ENCODE data around the gene FOXP1.
A peak's percentile ranks its signal among the peaks of the same experiment; 100 is the strongest.
"Not testable (repeated sequence)": the region's sequence is repeated elsewhere in the genome, so short reads cannot be mapped to it uniquely, and the experiment has no call there.

The FOXP1 gene

GRCh38 chr3:71446734-71447133 lies 136.8 kb downstream of the FOXP1 start:
- H3K9me3 Mint-ChIP-seq: no peaks in the 10 kb centered on the region
- H3K27ac Mint-ChIP-seq: peak overlapping the region; percentile 94 to 96
- H3K4me3 Mint-ChIP-seq: peak overlapping the region; percentile 14 to 29
- H3K36me3 Mint-ChIP-seq (ENCODE audit: insufficient read depth): peaks cover 15% of the 10 kb centered on the region
- DNase-seq (no peak), ATAC-seq (replicated peaks) (no peak)
- peaks cover 60 to 84% of the 10 kb centered on the region in 2 donors for H3K4me1 Mint-ChIP-seq (ENCODE audit: low read depth in 2 of 2)
- H3K27me3 Mint-ChIP-seq: no peaks in the 10 kb centered on the region

GRCh38 chr3:71446260-71446659 lies 137.3 kb downstream of the FOXP1 start:
- Mint-ChIP-seq H3K27ac (peak overlapping the region; percentile 94 to 96), H3K4me1 (ENCODE audit: low read depth in 2 of 2) (peaks cover 62 to 86% of the 10 kb centered on the region in 2 donors), H3K36me3 (ENCODE audit: insufficient read depth) (peaks cover 15% of the 10 kb centered on the region), H3K27me3 (no peaks in the 10 kb centered on the region), H3K4me3 (peak overlapping the region; percentile 48 to 62), H3K9me3 (no peaks in the 10 kb centered on the region)
- DNase-seq: no peak
- no peak for ATAC-seq (replicated peaks)

- no peak for ATAC-seq (replicated peaks)
These were observed 138.7 kb downstream of the FOXP1 start for GRCh38 chr3:71444861-71445259.

GRCh38 chr3:71444028-71444860 lies 139.3 kb downstream of the FOXP1 start:
- Mint-ChIP-seq H3K4me3 (peak overlapping the region; percentile 75 to 77), H3K9me3 (no peaks in the 10 kb centered on the region), H3K27ac (peak overlapping the region; percentile 93 to 96), H3K27me3 (no peaks in the 10 kb centered on the region), H3K4me1 (ENCODE audit: low read depth in 2 of 2) (peaks cover 74 to 89% of the 10 kb centered on the region in 2 donors), H3K36me3 (ENCODE audit: insufficient read depth) (peaks cover 20% of the 10 kb centered on the region)
- ATAC-seq (replicated peaks) (peak; percentile 85), DNase-seq (peak; percentile 61 to 70 (median 61))

More at GRCh38 chr3:71444861-71445259, 138.7 kb downstream of the FOXP1 start:
- Mint-ChIP-seq H3K27ac (peak overlapping the region; percentile 93 to 96), H3K36me3 (ENCODE audit: insufficient read depth) (peaks cover 20% of the 10 kb centered on the region), H3K27me3 (no peaks in the 10 kb centered on the region), H3K4me1 (ENCODE audit: low read depth in 2 of 2) (peaks cover 69 to 83% of the 10 kb centered on the region in 2 donors), H3K4me3 (peak overlapping the region; percentile 75 to 77), H3K9me3 (no peaks in the 10 kb centered on the region)
- no peak for DNase-seq

- no peak for DNase-seq
- ATAC-seq (replicated peaks): no peak
- peak overlapping the region; percentile 75 to 77 for H3K4me3 Mint-ChIP-seq
- H3K36me3 Mint-ChIP-seq (ENCODE audit: insufficient read depth): peaks cover 20% of the 10 kb centered on the region
- H3K27ac Mint-ChIP-seq: peak overlapping the region; percentile 93 to 96
- H3K4me1 Mint-ChIP-seq (ENCODE audit: low read depth in 2 of 2): peaks cover 83 to 91% of the 10 kb centered on the region in 2 donors
- H3K9me3 Mint-ChIP-seq: no peaks in the 10 kb centered on the region
- H3K27me3 Mint-ChIP-seq: no peaks in the 10 kb centered on the region
These were observed 140.2 kb downstream of the FOXP1 start for GRCh38 chr3:71443332-71443731.

GRCh38 chr3:71442652-71443042 lies 140.9 kb downstream of the FOXP1 start:
- DNase-seq: no peak
- Mint-ChIP-seq H3K27me3 (no peaks in the 10 kb centered on the region), H3K4me1 (ENCODE audit: low read depth in 2 of 2) (peaks cover 83 to 91% of the 10 kb centered on the region in 2 donors), H3K4me3 (peak overlapping the region; percentile 75 to 77), H3K27ac (peak overlapping the region; percentile 93 to 96), H3K9me3 (no peaks in the 10 kb centered on the region), H3K36me3 (ENCODE audit: insufficient read depth) (peaks cover 20% of the 10 kb centered on the region)
- no peak for ATAC-seq (replicated peaks)

- H3K4me1 Mint-ChIP-seq (ENCODE audit: low read depth in 2 of 2): peaks cover 84 to 91% of the 10 kb centered on the region in 2 donors
- peak overlapping the region; percentile 40 to 75 for H3K4me3 Mint-ChIP-seq
- H3K9me3 Mint-ChIP-seq: no peaks in the 10 kb centered on the region
- ATAC-seq (replicated peaks) (no peak), DNase-seq (no peak)
- H3K27ac Mint-ChIP-seq: peak overlapping the region; percentile 93 to 96
- peaks cover 20% of the 10 kb centered on the region for H3K36me3 Mint-ChIP-seq (ENCODE audit: insufficient read depth)
- no peaks in the 10 kb centered on the region for H3K27me3 Mint-ChIP-seq
These were observed 141.4 kb downstream of the FOXP1 start for GRCh38 chr3:71441925-71442651.

- no peak for ATAC-seq (replicated peaks)
- peaks cover 20% of the 10 kb centered on the region for H3K36me3 Mint-ChIP-seq (ENCODE audit: insufficient read depth)
These were observed 142.2 kb downstream of the FOXP1 start for GRCh38 chr3:71441217-71441924.

GRCh38 chr3:71438904-71439303 lies 144.6 kb downstream of the FOXP1 start:
- DNase-seq (no peak), ATAC-seq (replicated peaks) (peak; percentile 19)
- Mint-ChIP-seq H3K9me3 (no peaks in the 10 kb centered on the region), H3K4me3 (peak overlapping the region; percentile 19 to 32), H3K27ac (peak overlapping the region; percentile 93 to 96), H3K4me1 (ENCODE audit: low read depth in 2 of 2) (peaks cover 69 to 73% of the 10 kb centered on the region in 2 donors), H3K27me3 (no peaks in the 10 kb centered on the region), H3K36me3 (ENCODE audit: insufficient read depth) (peaks cover 12% of the 10 kb centered on the region)

More at GRCh38 chr3:71441217-71441924, 142.2 kb downstream of the FOXP1 start:
- H3K4me1 Mint-ChIP-seq (ENCODE audit: low read depth in 2 of 2): peaks cover 82 to 86% of the 10 kb centered on the region in 2 donors
- H3K9me3 Mint-ChIP-seq: no peaks in the 10 kb centered on the region
- no peak for DNase-seq
- peak overlapping the region; percentile 40 to 75 for H3K4me3 Mint-ChIP-seq
- H3K27ac Mint-ChIP-seq: peak overlapping the region; percentile 93 to 96
- no peaks in the 10 kb centered on the region for H3K27me3 Mint-ChIP-seq

GRCh38 chr3:71438071-71438685 lies 145.3 kb downstream of the FOXP1 start:
- no peak for DNase-seq
- ATAC-seq (replicated peaks): no peak
- H3K4me3 Mint-ChIP-seq: peak overlapping the region; percentile 19 to 66
- peaks cover 63 to 71% of the 10 kb centered on the region in 2 donors for H3K4me1 Mint-ChIP-seq (ENCODE audit: low read depth in 2 of 2)
- no peaks in the 10 kb centered on the region for H3K9me3 Mint-ChIP-seq
- peaks cover 9% of the 10 kb centered on the region for H3K36me3 Mint-ChIP-seq (ENCODE audit: insufficient read depth)
- H3K27ac Mint-ChIP-seq: peak overlapping the region; percentile 93 to 96
- no peaks in the 10 kb centered on the region for H3K27me3 Mint-ChIP-seq

- Mint-ChIP-seq H3K36me3 (ENCODE audit: insufficient read depth) (peaks cover 5% of the 10 kb centered on the region), H3K27ac (peak overlapping the region in 1 of 2 donors; percentile 96), H3K9me3 (no peaks in the 10 kb centered on the region), H3K4me1 (ENCODE audit: low read depth in 2 of 2) (peaks cover 54 to 71% of the 10 kb centered on the region in 2 donors), H3K27me3 (no peaks in the 10 kb centered on the region), H3K4me3 (no peak overlapping the region)
- ATAC-seq (replicated peaks) (no peak), DNase-seq (no peak)
These were observed 147.2 kb downstream of the FOXP1 start for GRCh38 chr3:71436337-71436736.

- ATAC-seq (replicated peaks); H3K36me3 Mint-ChIP-seq (ENCODE audit: insufficient read depth); H3K4me3 Mint-ChIP-seq; H3K9me3 Mint-ChIP-seq; H3K27me3 Mint-ChIP-seq; H3K27ac Mint-ChIP-seq; DNase-seq: not testable (repeated sequence)
- H3K4me1 Mint-ChIP-seq (ENCODE audit: low read depth in 2 of 2): peaks cover 54 to 71% of the 10 kb centered on the region in 2 donors
These were observed 147.7 kb downstream of the FOXP1 start for GRCh38 chr3:71435836-71436235.

GRCh38 chr3:71433631-71434030 lies 149.9 kb downstream of the FOXP1 start:
- Mint-ChIP-seq H3K4me1 (ENCODE audit: low read depth in 2 of 2) (peaks cover 40 to 56% of the 10 kb centered on the region in 2 donors), H3K9me3 (no peaks in the 10 kb centered on the region), H3K36me3 (ENCODE audit: insufficient read depth) (peaks cover 1% of the 10 kb centered on the region), H3K4me3 (no peak overlapping the region), H3K27ac (peak overlapping the region; percentile 41 to 67), H3K27me3 (no peaks in the 10 kb centered on the region)
- ATAC-seq (replicated peaks): no peak
- DNase-seq: no peak
